HCT116 (cell line): ENCODE results near the gene KXD1. TPM values are rescaled to one million over a fixed set of nuclear protein-coding genes. Genes with fewer than 3 reads are reported as not detected.
A peak's percentile ranks its signal among the peaks of the same experiment; 100 is the strongest.

Experiments
- ATAC-seq: fragments of 200-7000 bp; cut with Tn5 transposase; 2 replicates; pipeline ENCODE4 v1.9.1; 2020; ENCODE audit warnings: mild to moderate bottlenecking, moderate library complexity
- BruUV-seq: library from RNA; stranded (reverse); fragments of 400-500 nt; replicated peaks from 2 replicates; lab custom pipeline; 2021; lab: Mats Ljungman, UMichigan
- CTCF ChIA-PET: fragments of 300-600 bp; sonication (Branson Sonifier 250); formaldehyde crosslinking; loops from one replicate; lab custom pipeline; 2021; ENCODE audit warnings: antibody characterized with exemption; lab: Charles Lee
- POLR2A ChIA-PET: fragments of 300-600, 350-600 bp; sonication (Branson Sonifier 250); formaldehyde crosslinking; loops from one replicate; lab custom pipeline; 2021; ENCODE audit warnings: antibody characterized with exemption; lab: Charles Lee
- RAD21 ChIA-PET, 2 experiments: fragments of 300-600 bp; sonication (Branson Sonifier 250); formaldehyde crosslinking; loops; one replicate each; lab custom pipeline; 2023; ENCODE audit warnings: low total read pairs in 2 of 2; ENCODE audit not compliant: uncharacterized antibody in 2 of 2, unreplicated experiment in 2 of 2, low non-redundant PET in 1 of 2; lab: Charles Lee
- DNase-seq: peaks from one replicate; pipeline ENCODE4 v3.0.0-alpha.2; 2010; ENCODE audit warnings: low read depth, low spot score
- H2AFZ ChIP-seq: fragments of 200-600 bp; shearing (Covaris generic), sonication (generic); 2 replicates; pipeline ENCODE4 v1.6.1; 2017; ENCODE audit warnings: low read depth, mixed run types, mixed read lengths, antibody characterized with exemption, low read length; ENCODE audit not compliant: poor library complexity, severe bottlenecking
- H3K27ac ChIP-seq: 2 replicates; pipeline ENCODE4 v1.5.1; 2012; ENCODE audit warnings: low read depth, low read length
- H3K27me3 ChIP-seq: fragments of 200-600 bp; sonication (generic); 2 replicates; pipeline ENCODE4 v1.6.1; 2016; ENCODE audit warnings: mixed run types, low read length, mixed read lengths; ENCODE audit not compliant: insufficient read depth
- H3K36me3 ChIP-seq, 2 experiments: fragments of 200-500 bp in 1 of 2; fragments of 200-600 bp in 1 of 2; sonication (Bioruptor generic) in 1 of 2; sonication (generic) in 1 of 2; 2 replicates each; pipeline versions ENCODE4 v1.5.1 to v1.6.1; 2014 to 2016; ENCODE audit warnings: low read length in 2 of 2, inconsistent platforms in 1 of 2, mixed read lengths in 1 of 2, mixed run types in 1 of 2; ENCODE audit not compliant: insufficient read depth in 2 of 2, control insufficient read depth in 1 of 2
- H3K4me1 ChIP-seq, 2 experiments: fragments of 200-600 bp in 1 of 2; sonication (generic) in 1 of 2; 2 replicates each; pipeline versions ENCODE4 v1.5.1 to v1.6.1; 2012 to 2017; ENCODE audit warnings: low read length in 2 of 2, inconsistent platforms in 1 of 2, mild to moderate bottlenecking in 1 of 2, mixed read lengths in 1 of 2, mixed run types in 1 of 2, moderate library complexity in 1 of 2; ENCODE audit not compliant: insufficient read depth in 2 of 2, control insufficient read depth in 1 of 2
- H3K4me2 ChIP-seq: fragments of 200-600 bp; sonication (generic); 2 replicates; pipeline ENCODE4 v1.6.1; 2017; ENCODE audit warnings: mixed run types, low read length, mixed read lengths
- H3K4me3 ChIP-seq, 2 experiments: fragments of 200-600 bp in 1 of 2; sonication (generic) in 1 of 2; replicated peaks in 1 of 2; 2 replicates each; pipeline ENCODE4 v1.5.1; 2011 to 2016; ENCODE audit warnings: low read length in 2 of 2, control low read depth in 1 of 2, low read depth in 1 of 2, mild to moderate bottlenecking in 1 of 2, mixed read lengths in 1 of 2, mixed run types in 1 of 2
- H3K79me2 ChIP-seq: fragments of 200-600 bp; sonication (generic); 2 replicates; pipeline ENCODE4 v1.6.1; 2017; ENCODE audit warnings: mild to moderate bottlenecking, mixed run types, low read length, moderate library complexity, mixed read lengths; ENCODE audit not compliant: insufficient read depth
- H3K9ac ChIP-seq: fragments of 200-600 bp; sonication (generic); 2 replicates; pipeline ENCODE4 v1.6.1; 2016; ENCODE audit warnings: low read length, mixed read lengths
- H3K9me2 ChIP-seq: fragments of 200-600 bp; sonication (generic), shearing (Covaris generic); 2 replicates; pipeline ENCODE4 v1.6.1; 2017; ENCODE audit warnings: mixed run types, mild to moderate bottlenecking, moderate library complexity; ENCODE audit not compliant: insufficient read depth
- H3K9me3 ChIP-seq, 2 experiments: fragments of 200-500 bp in 1 of 2; fragments of 200-600 bp in 1 of 2; sonication (Bioruptor generic) in 1 of 2; sonication (generic) in 1 of 2; 2 replicates each; pipeline ENCODE4 v1.6.1; 2014 to 2017; ENCODE audit warnings: low read length in 2 of 2, mixed read lengths in 2 of 2, inconsistent platforms in 1 of 2, low read depth in 1 of 2, mild to moderate bottlenecking in 1 of 2, mixed run types in 1 of 2, moderate library complexity in 1 of 2; ENCODE audit not compliant: control insufficient read depth in 1 of 2, insufficient read depth in 1 of 2
- H4K20me1 ChIP-seq: fragments of 200-600 bp; sonication (generic), shearing (Covaris generic); 2 replicates; pipeline ENCODE4 v1.6.1; 2017; ENCODE audit warnings: mixed run types, mild to moderate bottlenecking, moderate library complexity; ENCODE audit not compliant: insufficient read depth
- CBX3 ChIP-seq: IDR thresholded peaks from 2 replicates; pipeline ENCODE4 v1.6.1; 2012; ENCODE audit warnings: low read depth
- EZH2 ChIP-seq: fragments of 200-600 bp; sonication (generic); IDR thresholded peaks from 2 replicates; pipeline ENCODE4 v1.6.1; 2017; ENCODE audit warnings: antibody characterized with exemption, mixed run types
- JUND ChIP-seq: IDR thresholded peaks from 2 replicates; pipeline ENCODE4 v1.6.1; 2012
- POLR2A ChIP-seq: IDR thresholded peaks from 2 replicates; pipeline ENCODE4 v1.7.0; 2011; ENCODE audit warnings: borderline replicate concordance; ENCODE audit not compliant: insufficient read depth, insufficient read length; ENCODE audit errors: extremely low read depth
- POLR2AphosphoS5 ChIP-seq: IDR thresholded peaks from 2 replicates; pipeline ENCODE4 v1.6.1; 2011; ENCODE audit warnings: mild to moderate bottlenecking, low read depth, low read length, moderate library complexity
- SIN3A ChIP-seq: IDR thresholded peaks from 2 replicates; pipeline ENCODE4 v1.6.1; 2012; ENCODE audit warnings: low read depth
- SRF ChIP-seq: IDR thresholded peaks from 2 replicates; pipeline ENCODE4 v1.6.1; 2012; ENCODE audit warnings: low read depth
- TCF7L2 ChIP-seq: IDR thresholded peaks from 2 replicates; pipeline ENCODE4 v1.7.0; 2011; ENCODE audit warnings: borderline replicate concordance, inconsistent platforms; ENCODE audit not compliant: insufficient read depth, insufficient read length; ENCODE audit errors: extremely low read depth
- intact Hi-C: fragments of 100-400 bp; cut with micrococcal nuclease; formaldehyde crosslinking; loops from 2 replicates; pipeline ENCODE4 v1.10.0; 2022
- total RNA-seq: library from RNA; stranded (reverse); gene quantifications from one replicate; pipeline ENCODE4 v1.2.1, GENCODE V29; 2021; ENCODE audit not compliant: unreplicated experiment
- TF ChIP-seq, protein P1 (sequence below): IDR thresholded peaks from 2 replicates; pipeline ENCODE4 v1.6.1; 2012
- TF ChIP-seq, protein P2 (sequence below): IDR thresholded peaks from 2 replicates; pipeline ENCODE4 v1.6.1; 2012; ENCODE audit warnings: low read depth
- TF ChIP-seq, protein P3 (sequence below): IDR thresholded peaks from 2 replicates; pipeline ENCODE4 v1.6.1; 2011; ENCODE audit warnings: mild to moderate bottlenecking, low read length, moderate library complexity; ENCODE audit not compliant: insufficient replicate concordance; ENCODE audit errors: extremely low read depth
- TF ChIP-seq, protein P4 (sequence below): IDR thresholded peaks from 2 replicates; pipeline ENCODE4 v1.6.1; 2012

Gene KXD1
- total RNA-seq, 1 experiment from 2014 or later: 139 TPM

DNA sequence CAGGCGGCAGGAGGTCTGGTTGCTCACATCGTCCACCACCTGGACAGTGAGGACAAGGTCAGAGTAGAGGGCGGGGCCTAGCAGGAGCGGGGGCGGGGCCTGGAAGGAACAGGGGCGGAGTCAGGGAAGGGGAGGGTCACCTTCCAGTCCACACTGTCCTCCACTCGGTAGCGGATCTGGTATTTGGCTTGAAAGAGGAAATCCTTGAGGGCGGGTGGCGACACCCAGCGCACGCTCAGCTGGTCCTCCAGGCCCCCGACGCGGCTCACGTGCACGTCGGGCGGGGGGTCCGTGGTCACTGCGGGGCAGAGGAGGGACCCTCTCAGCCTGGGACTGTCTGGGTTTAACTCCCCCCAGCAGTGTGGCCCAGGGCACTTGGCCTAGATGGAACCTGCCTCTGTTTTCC lies 39.1 kb downstream of the KXD1 start:
- ChIA-PET CTCF (no interaction called here), RAD21 (no interaction called here), POLR2A (no interaction called here)
- ATAC-seq (peak; percentile 70), DNase-seq (peak; percentile 10)
- no peaks in the 10 kb centered on the region for H3K9me2 ChIP-seq
- no peaks in the 10 kb centered on the region for H3K36me3 ChIP-seq
- no peak overlapping the region for H3K4me2 ChIP-seq
- no peaks in the 10 kb centered on the region for H3K27me3 ChIP-seq
- H3K79me2 ChIP-seq: no peaks in the 10 kb centered on the region
- H3K27ac ChIP-seq: no peak overlapping the region
- TF ChIP-seq SIN3A (no peak), CBX3 (no peak), TCF7L2 (no peak), SRF (no peak), POLR2A (no peak), POLR2AphosphoS5 (no peak), EZH2 (no peak), JUND (no peak)
- TF ChIP-seq, protein P1, sequence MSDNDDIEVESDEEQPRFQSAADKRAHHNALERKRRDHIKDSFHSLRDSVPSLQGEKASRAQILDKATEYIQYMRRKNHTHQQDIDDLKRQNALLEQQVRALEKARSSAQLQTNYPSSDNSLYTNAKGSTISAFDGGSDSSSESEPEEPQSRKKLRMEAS: no peak
- TF ChIP-seq, protein P2, sequence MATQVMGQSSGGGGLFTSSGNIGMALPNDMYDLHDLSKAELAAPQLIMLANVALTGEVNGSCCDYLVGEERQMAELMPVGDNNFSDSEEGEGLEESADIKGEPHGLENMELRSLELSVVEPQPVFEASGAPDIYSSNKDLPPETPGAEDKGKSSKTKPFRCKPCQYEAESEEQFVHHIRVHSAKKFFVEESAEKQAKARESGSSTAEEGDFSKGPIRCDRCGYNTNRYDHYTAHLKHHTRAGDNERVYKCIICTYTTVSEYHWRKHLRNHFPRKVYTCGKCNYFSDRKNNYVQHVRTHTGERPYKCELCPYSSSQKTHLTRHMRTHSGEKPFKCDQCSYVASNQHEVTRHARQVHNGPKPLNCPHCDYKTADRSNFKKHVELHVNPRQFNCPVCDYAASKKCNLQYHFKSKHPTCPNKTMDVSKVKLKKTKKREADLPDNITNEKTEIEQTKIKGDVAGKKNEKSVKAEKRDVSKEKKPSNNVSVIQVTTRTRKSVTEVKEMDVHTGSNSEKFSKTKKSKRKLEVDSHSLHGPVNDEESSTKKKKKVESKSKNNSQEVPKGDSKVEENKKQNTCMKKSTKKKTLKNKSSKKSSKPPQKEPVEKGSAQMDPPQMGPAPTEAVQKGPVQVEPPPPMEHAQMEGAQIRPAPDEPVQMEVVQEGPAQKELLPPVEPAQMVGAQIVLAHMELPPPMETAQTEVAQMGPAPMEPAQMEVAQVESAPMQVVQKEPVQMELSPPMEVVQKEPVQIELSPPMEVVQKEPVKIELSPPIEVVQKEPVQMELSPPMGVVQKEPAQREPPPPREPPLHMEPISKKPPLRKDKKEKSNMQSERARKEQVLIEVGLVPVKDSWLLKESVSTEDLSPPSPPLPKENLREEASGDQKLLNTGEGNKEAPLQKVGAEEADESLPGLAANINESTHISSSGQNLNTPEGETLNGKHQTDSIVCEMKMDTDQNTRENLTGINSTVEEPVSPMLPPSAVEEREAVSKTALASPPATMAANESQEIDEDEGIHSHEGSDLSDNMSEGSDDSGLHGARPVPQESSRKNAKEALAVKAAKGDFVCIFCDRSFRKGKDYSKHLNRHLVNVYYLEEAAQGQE: no peak
- TF ChIP-seq, protein P3, sequence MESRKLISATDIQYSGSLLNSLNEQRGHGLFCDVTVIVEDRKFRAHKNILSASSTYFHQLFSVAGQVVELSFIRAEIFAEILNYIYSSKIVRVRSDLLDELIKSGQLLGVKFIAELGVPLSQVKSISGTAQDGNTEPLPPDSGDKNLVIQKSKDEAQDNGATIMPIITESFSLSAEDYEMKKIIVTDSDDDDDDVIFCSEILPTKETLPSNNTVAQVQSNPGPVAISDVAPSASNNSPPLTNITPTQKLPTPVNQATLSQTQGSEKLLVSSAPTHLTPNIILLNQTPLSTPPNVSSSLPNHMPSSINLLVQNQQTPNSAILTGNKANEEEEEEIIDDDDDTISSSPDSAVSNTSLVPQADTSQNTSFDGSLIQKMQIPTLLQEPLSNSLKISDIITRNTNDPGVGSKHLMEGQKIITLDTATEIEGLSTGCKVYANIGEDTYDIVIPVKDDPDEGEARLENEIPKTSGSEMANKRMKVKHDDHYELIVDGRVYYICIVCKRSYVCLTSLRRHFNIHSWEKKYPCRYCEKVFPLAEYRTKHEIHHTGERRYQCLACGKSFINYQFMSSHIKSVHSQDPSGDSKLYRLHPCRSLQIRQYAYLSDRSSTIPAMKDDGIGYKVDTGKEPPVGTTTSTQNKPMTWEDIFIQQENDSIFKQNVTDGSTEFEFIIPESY: no peak
- TF ChIP-seq, protein P4, sequence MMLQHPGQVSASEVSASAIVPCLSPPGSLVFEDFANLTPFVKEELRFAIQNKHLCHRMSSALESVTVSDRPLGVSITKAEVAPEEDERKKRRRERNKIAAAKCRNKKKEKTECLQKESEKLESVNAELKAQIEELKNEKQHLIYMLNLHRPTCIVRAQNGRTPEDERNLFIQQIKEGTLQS: no peak
- no peak overlapping the region for H3K9ac ChIP-seq
- H3K9me3 ChIP-seq: no peaks in the 10 kb centered on the region
- H2AFZ ChIP-seq: no peak overlapping the region
- H4K20me1 ChIP-seq: no peaks in the 10 kb centered on the region
- peaks cover 11 to 25% of the 10 kb centered on the region in 2 experiments; a peak in 3 of 4 replicates for H3K4me1 ChIP-seq
- no peak overlapping the region for H3K4me3 ChIP-seq
- intact Hi-C loops: loop anchor here (2.0 kb wide), 1 partner anchor 78 kb away; no protein-coding TSS in a partner anchor
- BruUV-seq: no TSS peak
